ENCODE data around the gene UTF1. TPM values are rescaled to one million over a fixed set of nuclear protein-coding genes. Genes with fewer than 3 reads are reported as not detected.
"Not testable (repeated sequence)": the region's sequence is repeated elsewhere in the genome, so short reads cannot be mapped to it uniquely, and the experiment has no call there.

Gene UTF1
- polyA plus RNA-seq, 1 donor from 2014 or later, result not detected

- no peaks in the 10 kb centered on the region for H3K36me3 ChIP-seq (ENCODE audit: insufficient read depth, low read length)
- no peak for TF ChIP-seq RAD21 (conservative IDR thresholded peaks at IDR 0.05)
- no peak for TF ChIP-seq REST (IDR thresholded peaks at IDR 0.05; ENCODE audit: borderline replicate concordance)
- no peak for TF ChIP-seq CTCF (IDR thresholded peaks at IDR 0.05; ENCODE audit: poor library complexity, severe bottlenecking)
- no peak for TF ChIP-seq TAF1 (IDR thresholded peaks at IDR 0.05; ENCODE audit: low read depth)
- TF ChIP-seq POLR2AphosphoS5 (IDR thresholded peaks at IDR 0.05), result no peak
- TF ChIP-seq EP300 (conservative IDR thresholded peaks at IDR 0.05; ENCODE audit: poor library complexity, severe bottlenecking), result no peak
- TF ChIP-seq EZH2 (IDR thresholded peaks at IDR 0.05; ENCODE audit: borderline replicate concordance, insufficient read depth, low read length, poor library complexity, severe bottlenecking), result no peak
- no peak for TF ChIP-seq SMC3 (conservative IDR thresholded peaks at IDR 0.05; ENCODE audit: poor library complexity)
- TF ChIP-seq MXI1 (conservative IDR thresholded peaks at IDR 0.05; ENCODE audit: poor library complexity, severe bottlenecking), result no peak
- no peaks in the 10 kb centered on the region for H3K9me3 ChIP-seq (ENCODE audit: low read length)
- H3K79me2 ChIP-seq (replicated peaks; ENCODE audit: insufficient read depth, low read length), result no peaks in the 10 kb centered on the region
- no peak overlapping the region for H3K9ac ChIP-seq (ENCODE audit: low read length)
- no peak overlapping the region for H3K4me3 ChIP-seq (ENCODE audit: low read length)
- no peaks in the 10 kb centered on the region for H3F3A ChIP-seq (ENCODE audit: insufficient read depth, low read length, poor library complexity, severe bottlenecking)
- no peaks in the 10 kb centered on the region for H4K20me1 ChIP-seq (ENCODE audit: insufficient read depth)
- H3K27me3 ChIP-seq (ENCODE audit: insufficient read depth, low read depth, low read length), result no peaks in the 10 kb centered on the region
- H3K27ac ChIP-seq (ENCODE audit: low read length), result no peak overlapping the region
- H3K9me2 ChIP-seq (ENCODE audit: insufficient read depth, low read length), result no peaks in the 10 kb centered on the region
- H2AFZ ChIP-seq (ENCODE audit: low read depth, low read length), result no peak overlapping the region
- H3K4me2 ChIP-seq (ENCODE audit: low read length), result no peak overlapping the region
Measured at GRCh38 chr10:133219782-133220181, 10.2 kb upstream of the UTF1 start.

- Histone ChIP-seq H4K20me1 (ENCODE audit: insufficient read depth) (no peaks in the 10 kb centered on the region), H3K9me3 (ENCODE audit: low read length) (no peaks in the 10 kb centered on the region), H3K27ac (ENCODE audit: low read length) (no peak overlapping the region), H3K4me3 (ENCODE audit: low read length) (no peak overlapping the region), H3K27me3 (ENCODE audit: insufficient read depth, low read depth, low read length) (no peaks in the 10 kb centered on the region), H3K9ac (ENCODE audit: low read length) (no peak overlapping the region), H3F3A (ENCODE audit: insufficient read depth, low read length, poor library complexity, severe bottlenecking) (no peaks in the 10 kb centered on the region), H3K9me2 (ENCODE audit: insufficient read depth, low read length) (no peaks in the 10 kb centered on the region), H3K4me2 (ENCODE audit: low read length) (no peak overlapping the region), H2AFZ (ENCODE audit: low read depth, low read length) (no peak overlapping the region), H3K36me3 (ENCODE audit: insufficient read depth, low read length) (no peaks in the 10 kb centered on the region), H3K79me2 (replicated peaks; ENCODE audit: insufficient read depth, low read length) (no peaks in the 10 kb centered on the region)
- TF ChIP-seq POLR2AphosphoS5 (IDR thresholded peaks at IDR 0.05) (no peak), REST (IDR thresholded peaks at IDR 0.05; ENCODE audit: borderline replicate concordance) (no peak), TAF1 (IDR thresholded peaks at IDR 0.05; ENCODE audit: low read depth) (no peak), CTCF (IDR thresholded peaks at IDR 0.05; ENCODE audit: poor library complexity, severe bottlenecking) (no peak), EZH2 (IDR thresholded peaks at IDR 0.05; ENCODE audit: borderline replicate concordance, insufficient read depth, low read length, poor library complexity, severe bottlenecking) (no peak), MXI1 (conservative IDR thresholded peaks at IDR 0.05; ENCODE audit: poor library complexity, severe bottlenecking) (no peak), EP300 (conservative IDR thresholded peaks at IDR 0.05; ENCODE audit: poor library complexity, severe bottlenecking) (no peak), SMC3 (conservative IDR thresholded peaks at IDR 0.05; ENCODE audit: poor library complexity) (no peak), RAD21 (conservative IDR thresholded peaks at IDR 0.05) (no peak)
Measured at GRCh38 chr10:133221331-133221730, 8.7 kb upstream of the UTF1 start.

- not testable (repeated sequence) for H3K9me2 ChIP-seq (ENCODE audit: insufficient read depth, low read length); H4K20me1 ChIP-seq (ENCODE audit: insufficient read depth); H3F3A ChIP-seq (ENCODE audit: insufficient read depth, low read length, poor library complexity, severe bottlenecking); H2AFZ ChIP-seq (ENCODE audit: low read depth, low read length); H3K27me3 ChIP-seq (ENCODE audit: insufficient read depth, low read depth, low read length); H3K4me2 ChIP-seq (ENCODE audit: low read length); H3K9me3 ChIP-seq (ENCODE audit: low read length); H3K4me3 ChIP-seq (ENCODE audit: low read length); H3K9ac ChIP-seq (ENCODE audit: low read length); H3K79me2 ChIP-seq (replicated peaks; ENCODE audit: insufficient read depth, low read length); H3K27ac ChIP-seq (ENCODE audit: low read length); H3K36me3 ChIP-seq (ENCODE audit: insufficient read depth, low read length)
Measured at GRCh38 chr10:133221756-133222155, 8.3 kb upstream of the UTF1 start.
